ENCODE data around the gene SPOCD1.

DNA sequence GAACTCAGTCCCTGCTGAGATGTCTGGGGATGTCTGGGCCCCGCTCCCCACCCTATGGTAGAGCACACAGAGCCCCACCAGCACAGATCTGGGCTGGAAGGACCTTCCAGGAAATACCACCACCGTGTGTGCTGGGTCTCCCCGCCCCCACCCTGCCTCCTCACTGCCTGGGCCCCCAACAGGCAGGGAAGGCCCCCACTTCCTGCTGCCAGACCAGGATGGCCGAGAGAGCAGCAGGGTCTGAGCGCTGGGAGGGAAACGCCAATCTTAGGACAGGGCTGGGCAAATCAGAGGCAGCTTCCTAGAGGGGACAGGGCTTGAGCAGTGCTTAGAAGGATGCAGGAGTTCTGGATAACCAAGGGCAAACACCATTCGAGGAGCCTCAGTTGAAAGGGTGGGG is 63.6 kb downstream of the SPOCD1 start:
- TF ChIP-seq ATF3 (IDR thresholded peaks at IDR 0.05) (no peak), YY1 (IDR thresholded peaks at IDR 0.05) (no peak), CTCF (IDR thresholded peaks at IDR 0.05; ENCODE audit: low read depth, low read length, missing input control) (no peak)

All from liver (tissue), 3 donors.